Measurements from ENCODE around the gene SLC37A2. TPM values are rescaled to one million over a fixed set of nuclear protein-coding genes. Genes with fewer than 3 reads are reported as not detected.
A peak's percentile ranks its signal among the peaks of the same experiment; 100 is the strongest.

SLC37A2 gene
- total RNA-seq, 1 donor from 2014 or later, result 1.3 TPM

DNA sequence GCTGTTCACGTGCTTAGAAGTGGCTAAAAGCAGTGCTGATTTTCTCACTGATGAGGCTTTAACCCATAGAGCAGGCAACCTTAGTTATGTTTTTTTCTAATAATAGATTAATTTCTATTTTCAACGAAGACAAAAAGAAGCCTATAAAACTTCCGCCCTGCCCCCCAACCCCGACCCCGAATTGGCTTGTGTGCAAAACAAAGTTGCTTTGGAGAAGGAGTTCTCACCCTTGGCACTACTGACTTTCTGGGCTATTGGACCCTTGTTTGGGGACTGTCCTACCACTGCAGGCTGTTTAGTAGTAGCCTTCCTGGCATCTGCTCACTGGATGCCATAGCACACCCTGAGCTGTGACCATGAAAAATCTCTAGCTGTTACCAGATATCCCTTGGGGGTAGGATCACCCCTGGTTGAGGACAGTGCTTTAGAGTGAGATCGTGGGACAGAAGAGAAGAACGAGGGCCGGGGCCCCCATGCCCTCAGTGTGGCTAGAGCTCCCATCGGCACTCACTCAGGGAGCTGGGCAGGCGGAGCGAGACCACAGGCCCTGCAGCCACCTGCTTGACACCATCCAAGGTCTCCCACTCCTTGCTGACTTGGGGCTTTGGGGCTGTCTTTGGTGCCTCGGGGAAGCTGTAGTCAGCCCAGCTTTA lies 16.9 kb downstream of the SLC37A2 start:
- H3K4me2 ChIP-seq (ENCODE audit: low read length), result peak overlapping the region; percentile 72
- no peak overlapping the region for H3K4me3 Mint-ChIP-seq (ENCODE audit: unreplicated experiment)
- no peak overlapping the region for H3K4me3 ChIP-seq (ENCODE audit: insufficient read depth, low read depth, low read length)
- H3K4me1 ChIP-seq (ENCODE audit: insufficient read depth, low read length), result peaks cover 37% of the 10 kb centered on the region
- no peaks in the 10 kb centered on the region for H3K27me3 ChIP-seq (ENCODE audit: insufficient read depth, low read length)
- H2AFZ ChIP-seq (ENCODE audit: low read depth, low read length), result no peak overlapping the region
- no peaks in the 10 kb centered on the region for H4K20me1 ChIP-seq (ENCODE audit: insufficient read depth, low read length)
- peaks cover 30% of the 10 kb centered on the region for H3K27me3 Mint-ChIP-seq (ENCODE audit: low read depth, unreplicated experiment)
- peak overlapping the region; percentile 22 for H3K9ac ChIP-seq (ENCODE audit: low read length)
- H3K36me3 ChIP-seq (ENCODE audit: insufficient read depth, low read length), result no peaks in the 10 kb centered on the region
- TF ChIP-seq EZH2 (IDR thresholded peaks at IDR 0.05; ENCODE audit: insufficient read depth, low read length), result no peak
- TF ChIP-seq, protein P1, sequence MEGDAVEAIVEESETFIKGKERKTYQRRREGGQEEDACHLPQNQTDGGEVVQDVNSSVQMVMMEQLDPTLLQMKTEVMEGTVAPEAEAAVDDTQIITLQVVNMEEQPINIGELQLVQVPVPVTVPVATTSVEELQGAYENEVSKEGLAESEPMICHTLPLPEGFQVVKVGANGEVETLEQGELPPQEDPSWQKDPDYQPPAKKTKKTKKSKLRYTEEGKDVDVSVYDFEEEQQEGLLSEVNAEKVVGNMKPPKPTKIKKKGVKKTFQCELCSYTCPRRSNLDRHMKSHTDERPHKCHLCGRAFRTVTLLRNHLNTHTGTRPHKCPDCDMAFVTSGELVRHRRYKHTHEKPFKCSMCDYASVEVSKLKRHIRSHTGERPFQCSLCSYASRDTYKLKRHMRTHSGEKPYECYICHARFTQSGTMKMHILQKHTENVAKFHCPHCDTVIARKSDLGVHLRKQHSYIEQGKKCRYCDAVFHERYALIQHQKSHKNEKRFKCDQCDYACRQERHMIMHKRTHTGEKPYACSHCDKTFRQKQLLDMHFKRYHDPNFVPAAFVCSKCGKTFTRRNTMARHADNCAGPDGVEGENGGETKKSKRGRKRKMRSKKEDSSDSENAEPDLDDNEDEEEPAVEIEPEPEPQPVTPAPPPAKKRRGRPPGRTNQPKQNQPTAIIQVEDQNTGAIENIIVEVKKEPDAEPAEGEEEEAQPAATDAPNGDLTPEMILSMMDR (IDR thresholded peaks at IDR 0.05; ENCODE audit: insufficient read depth, low read depth, low read length), result no peak
- DNase-seq (ENCODE audit: low read depth), result no peak
- H3K27ac ChIP-seq (ENCODE audit: low read depth, low read length), result peak overlapping the region; percentile 55
- no peaks in the 10 kb centered on the region for H3K79me2 ChIP-seq (ENCODE audit: insufficient read depth, low read length)
- no peak for FAIRE-seq
- H3K36me3 Mint-ChIP-seq (ENCODE audit: low read depth, unreplicated experiment), result no peaks in the 10 kb centered on the region
- H3K9me3 ChIP-seq (ENCODE audit: insufficient read depth, low read depth, low read length), result no peaks in the 10 kb centered on the region
- H3K4me1 Mint-ChIP-seq (ENCODE audit: low read depth, unreplicated experiment), result peaks cover 26% of the 10 kb centered on the region
- H3K27ac Mint-ChIP-seq (ENCODE audit: unreplicated experiment), result no peak overlapping the region
- peaks cover 2% of the 10 kb centered on the region for H3K9me3 Mint-ChIP-seq (ENCODE audit: unreplicated experiment)

DNA sequence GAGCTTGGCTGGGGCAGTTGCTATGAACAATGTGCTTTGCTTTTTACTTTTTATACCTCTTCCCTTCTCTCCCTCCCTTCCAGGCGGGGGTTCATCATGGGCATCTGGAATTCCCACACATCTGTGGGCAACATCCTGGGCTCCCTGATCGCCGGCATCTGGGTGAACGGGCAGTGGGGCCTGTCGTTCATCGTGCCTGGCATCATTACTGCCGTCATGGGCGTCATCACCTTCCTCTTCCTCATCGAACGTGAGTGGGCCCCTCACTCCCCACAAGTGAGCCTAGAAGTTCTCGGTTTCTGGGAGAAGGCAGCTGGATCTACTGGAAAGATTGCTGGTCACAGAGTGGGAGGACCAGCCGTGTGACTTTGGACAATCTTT lies 17.4 kb downstream of the SLC37A2 start:
- no peak for TF ChIP-seq EZH2 (IDR thresholded peaks at IDR 0.05; ENCODE audit: insufficient read depth, low read length)
- TF ChIP-seq, protein P1 (IDR thresholded peaks at IDR 0.05; ENCODE audit: insufficient read depth, low read depth, low read length), result no peak
- Mint-ChIP-seq H3K36me3 (ENCODE audit: low read depth, unreplicated experiment) (no peaks in the 10 kb centered on the region), H3K4me1 (ENCODE audit: low read depth, unreplicated experiment) (peaks cover 24% of the 10 kb centered on the region), H3K27ac (ENCODE audit: unreplicated experiment) (no peak overlapping the region), H3K9me3 (ENCODE audit: unreplicated experiment) (peaks cover 2% of the 10 kb centered on the region), H3K27me3 (ENCODE audit: low read depth, unreplicated experiment) (peaks cover 28% of the 10 kb centered on the region), H3K4me3 (ENCODE audit: unreplicated experiment) (no peak overlapping the region)
- H3K9ac ChIP-seq (ENCODE audit: low read length), result no peak overlapping the region
- H3K36me3 ChIP-seq (ENCODE audit: insufficient read depth, low read length), result no peaks in the 10 kb centered on the region
- no peak for FAIRE-seq
- no peak overlapping the region for H3K4me2 ChIP-seq (ENCODE audit: low read length)
- H3K4me3 ChIP-seq (ENCODE audit: insufficient read depth, low read depth, low read length), result no peak overlapping the region
- no peaks in the 10 kb centered on the region for H3K27me3 ChIP-seq (ENCODE audit: insufficient read depth, low read length)
- peaks cover 35% of the 10 kb centered on the region for H3K4me1 ChIP-seq (ENCODE audit: insufficient read depth, low read length)
- H4K20me1 ChIP-seq (ENCODE audit: insufficient read depth, low read length), result no peaks in the 10 kb centered on the region
- H3K9me3 ChIP-seq (ENCODE audit: insufficient read depth, low read depth, low read length), result no peaks in the 10 kb centered on the region
- H3K27ac ChIP-seq (ENCODE audit: low read depth, low read length), result no peak overlapping the region
- no peak for DNase-seq (ENCODE audit: low read depth)
- H3K79me2 ChIP-seq (ENCODE audit: insufficient read depth, low read length), result no peaks in the 10 kb centered on the region
- H2AFZ ChIP-seq (ENCODE audit: low read depth, low read length), result no peak overlapping the region

- H3K9ac ChIP-seq (ENCODE audit: low read length), result no peak overlapping the region
- no peak overlapping the region for H3K27ac Mint-ChIP-seq (ENCODE audit: unreplicated experiment)
- peaks cover 2% of the 10 kb centered on the region for H3K9me3 Mint-ChIP-seq (ENCODE audit: unreplicated experiment)
- H3K4me3 Mint-ChIP-seq (ENCODE audit: unreplicated experiment), result no peak overlapping the region
- no peaks in the 10 kb centered on the region for H3K36me3 ChIP-seq (ENCODE audit: insufficient read depth, low read length)
- no peaks in the 10 kb centered on the region for H3K36me3 Mint-ChIP-seq (ENCODE audit: low read depth, unreplicated experiment)
- peaks cover 28% of the 10 kb centered on the region for H3K4me1 ChIP-seq (ENCODE audit: insufficient read depth, low read length)
- no peaks in the 10 kb centered on the region for H4K20me1 ChIP-seq (ENCODE audit: insufficient read depth, low read length)
- H3K79me2 ChIP-seq (ENCODE audit: insufficient read depth, low read length), result no peaks in the 10 kb centered on the region
- no peaks in the 10 kb centered on the region for H3K27me3 ChIP-seq (ENCODE audit: insufficient read depth, low read length)
- no peaks in the 10 kb centered on the region for H3K9me3 ChIP-seq (ENCODE audit: insufficient read depth, low read depth, low read length)
- FAIRE-seq (no peak), DNase-seq (ENCODE audit: low read depth) (no peak)
- no peak overlapping the region for H3K4me3 ChIP-seq (ENCODE audit: insufficient read depth, low read depth, low read length)
- TF ChIP-seq EZH2 (IDR thresholded peaks at IDR 0.05; ENCODE audit: insufficient read depth, low read length), result no peak
- TF ChIP-seq, protein P1 (IDR thresholded peaks at IDR 0.05; ENCODE audit: insufficient read depth, low read depth, low read length), result no peak
- no peak overlapping the region for H2AFZ ChIP-seq (ENCODE audit: low read depth, low read length)
- H3K27me3 Mint-ChIP-seq (ENCODE audit: low read depth, unreplicated experiment), result peaks cover 29% of the 10 kb centered on the region
- no peak overlapping the region for H3K27ac ChIP-seq (ENCODE audit: low read depth, low read length)
- H3K4me2 ChIP-seq (ENCODE audit: low read length), result no peak overlapping the region
- H3K4me1 Mint-ChIP-seq (ENCODE audit: low read depth, unreplicated experiment), result peaks cover 20% of the 10 kb centered on the region
Observed at GRCh38 chr11:125081098-125081798, 18.1 kb downstream of the SLC37A2 start.
